Epithelial cell of prostate (primary cell): Measurements from ENCODE around the gene KCNJ12.
"Not testable (repeated sequence)": the region's sequence is repeated elsewhere in the genome, so short reads cannot be mapped to it uniquely, and the experiment has no call there.

ENCODE experiments used
- DNase-seq: peaks from one replicate; pipeline ENCODE4 v3.0.0-alpha.2; 2011; ENCODE audit warnings: low read depth, low spot score
- H3K27ac ChIP-seq: fragments of 450-650 bp; 2 replicates; pipeline ENCODE4 v1.5.1; 2017; ENCODE audit warnings: mild to moderate bottlenecking

KCNJ12 gene

GRCh38 chr17:21417349-21417748, 41.2 kb downstream of the KCNJ12 start:
- DNase-seq, result not testable (repeated sequence)

GRCh38 chr17:21417921-21418320, 41.8 kb downstream of the KCNJ12 start:
- H3K27ac ChIP-seq, result no peak overlapping the region
- no peak for DNase-seq

More at GRCh38 chr17:21417349-21417748, 41.2 kb downstream of the KCNJ12 start:
- H3K27ac ChIP-seq, result not testable (repeated sequence)

- H3K27ac ChIP-seq, result no peak overlapping the region
- DNase-seq, result no peak
Measured at GRCh38 chr17:21418446-21419298, 42.5 kb downstream of the KCNJ12 start.

GRCh38 chr17:21419299-21420239, 43.4 kb downstream of the KCNJ12 start:
- no peak for DNase-seq
- H3K27ac ChIP-seq, result no peak overlapping the region

GRCh38 chr17:21420503-21421090, 44.4 kb downstream of the KCNJ12 start:
- DNase-seq, H3K27ac ChIP-seq: not testable (repeated sequence)

GRCh38 chr17:21421421-21422310, 45.5 kb downstream of the KCNJ12 start:
- DNase-seq, result not testable (repeated sequence)

GRCh38 chr17:21422311-21423189, 46.4 kb downstream of the KCNJ12 start:
- not testable (repeated sequence) for DNase-seq

More at GRCh38 chr17:21421421-21422310, 45.5 kb downstream of the KCNJ12 start:
- H3K27ac ChIP-seq, result not testable (repeated sequence)

GRCh38 chr17:21423190-21423493, 47.0 kb downstream of the KCNJ12 start:
- not testable (repeated sequence) for DNase-seq, H3K27ac ChIP-seq

More at GRCh38 chr17:21422311-21423189, 46.4 kb downstream of the KCNJ12 start:
- not testable (repeated sequence) for H3K27ac ChIP-seq

- DNase-seq, H3K27ac ChIP-seq: not testable (repeated sequence)
Measured at GRCh38 chr17:21424697-21425096, 48.5 kb downstream of the KCNJ12 start.

- H3K27ac ChIP-seq, result no peak overlapping the region
- DNase-seq, result no peak
Measured at GRCh38 chr17:21425321-21425720, 49.2 kb downstream of the KCNJ12 start.

GRCh38 chr17:21425736-21426135, 49.6 kb downstream of the KCNJ12 start:
- no peak for DNase-seq
- no peak overlapping the region for H3K27ac ChIP-seq

GRCh38 chr17:21426246-21426645, 50.1 kb downstream of the KCNJ12 start:
- not testable (repeated sequence) for DNase-seq, H3K27ac ChIP-seq

- H3K27ac ChIP-seq, DNase-seq: not testable (repeated sequence)
Measured at GRCh38 chr17:21426876-21427275, 50.7 kb downstream of the KCNJ12 start.

GRCh38 chr17:21427727-21428126, 51.6 kb downstream of the KCNJ12 start:
- H3K27ac ChIP-seq, DNase-seq: not testable (repeated sequence)

GRCh38 chr17:21428752-21429424, 52.7 kb downstream of the KCNJ12 start:
- DNase-seq, result not testable (repeated sequence)

GRCh38 chr17:21429921-21430628, 53.9 kb downstream of the KCNJ12 start:
- not testable (repeated sequence) for H3K27ac ChIP-seq, DNase-seq

More at GRCh38 chr17:21428752-21429424, 52.7 kb downstream of the KCNJ12 start:
- H3K27ac ChIP-seq, result not testable (repeated sequence)

- H3K27ac ChIP-seq, DNase-seq: not testable (repeated sequence)
Measured at GRCh38 chr17:21433971-21434370, 57.8 kb downstream of the KCNJ12 start.
